GM21360 (cell line): ENCODE results near the gene ISYNA1.

Experiments
- ATAC-seq: cut with Tn5 transposase; IDR thresholded peaks from one replicate; pipeline ENCODE4 v1.9.1; 2021; ENCODE audit warnings: mild to moderate bottlenecking, moderate library complexity; ENCODE audit not compliant: unreplicated experiment

The ISYNA1 gene

DNA sequence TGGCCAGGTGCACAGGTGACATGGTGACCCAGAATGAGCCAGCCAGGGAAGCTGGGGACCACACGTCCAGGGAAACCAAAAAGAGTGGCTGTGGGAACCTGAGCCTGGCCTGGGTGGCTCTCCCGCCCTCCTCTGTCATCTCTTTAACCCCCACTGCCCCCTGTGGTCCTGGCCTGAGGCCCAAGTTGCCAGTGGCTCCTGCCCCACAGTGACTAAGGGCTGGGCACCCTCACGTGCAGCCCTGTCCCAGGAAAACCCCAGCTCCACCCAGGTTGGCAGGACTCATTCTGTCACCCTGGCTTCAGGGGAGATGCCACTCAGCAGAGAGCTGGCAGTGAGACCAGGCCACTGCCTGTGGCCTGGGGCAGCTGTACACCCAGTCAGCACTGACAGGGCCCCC lies 30.6 kb upstream of the ISYNA1 start:
- ATAC-seq = no peak

DNA sequence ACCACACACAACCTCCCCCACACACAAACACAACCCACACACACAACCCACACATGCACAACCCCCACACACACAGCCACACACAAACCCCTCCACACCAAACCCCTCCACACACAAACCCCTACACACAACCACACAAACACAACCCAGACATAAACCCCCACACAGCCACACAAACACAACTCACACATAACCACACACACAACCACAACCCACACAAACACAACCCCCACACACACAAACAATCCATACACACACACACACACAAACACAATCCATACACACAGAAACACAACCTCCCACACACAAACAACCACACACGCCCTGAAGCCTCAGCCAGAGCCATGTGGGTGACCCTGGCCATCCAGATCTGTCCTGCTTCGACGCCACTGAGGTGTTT lies 30.0 kb upstream of the ISYNA1 start:
- no peak for ATAC-seq

DNA sequence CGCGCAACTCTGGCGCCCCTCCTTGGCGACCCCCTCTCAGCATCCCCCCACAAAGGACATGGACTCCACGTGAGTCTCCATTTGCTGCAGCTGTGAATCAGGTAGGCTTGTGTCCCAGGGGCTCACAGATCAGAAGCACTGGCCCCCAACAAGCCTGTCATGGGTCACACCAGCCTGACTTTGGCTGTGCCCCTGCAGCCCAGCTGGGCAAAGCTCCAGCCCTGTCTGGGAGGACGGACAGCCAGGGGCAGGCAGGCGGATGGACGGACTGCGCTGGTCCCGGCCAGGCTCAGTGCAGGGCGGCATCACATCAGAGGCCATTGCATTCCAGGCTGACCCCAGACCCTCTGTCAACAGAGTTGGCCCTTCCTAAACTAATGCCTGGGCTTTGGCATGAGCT lies 28.4 kb upstream of the ISYNA1 start:
- ATAC-seq = no peak

DNA sequence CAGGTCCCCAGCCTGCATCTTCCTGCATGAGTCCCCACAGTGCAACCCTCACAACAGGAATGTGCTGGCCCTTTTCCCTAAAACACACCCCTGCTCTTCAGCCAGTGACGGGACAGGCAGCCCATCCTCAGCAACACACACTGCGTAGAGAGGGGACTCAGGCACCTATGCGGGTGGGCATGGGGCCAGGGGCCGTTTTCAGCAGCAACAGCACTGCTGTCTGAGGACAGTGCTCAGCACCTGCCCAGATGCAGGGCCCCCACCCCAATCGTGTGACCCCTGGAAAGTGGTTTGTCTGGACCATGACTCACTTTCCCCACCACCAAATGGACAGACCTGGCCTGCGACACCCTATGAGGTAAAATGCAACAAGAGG lies 28.0 kb upstream of the ISYNA1 start:
- ATAC-seq = no peak

DNA sequence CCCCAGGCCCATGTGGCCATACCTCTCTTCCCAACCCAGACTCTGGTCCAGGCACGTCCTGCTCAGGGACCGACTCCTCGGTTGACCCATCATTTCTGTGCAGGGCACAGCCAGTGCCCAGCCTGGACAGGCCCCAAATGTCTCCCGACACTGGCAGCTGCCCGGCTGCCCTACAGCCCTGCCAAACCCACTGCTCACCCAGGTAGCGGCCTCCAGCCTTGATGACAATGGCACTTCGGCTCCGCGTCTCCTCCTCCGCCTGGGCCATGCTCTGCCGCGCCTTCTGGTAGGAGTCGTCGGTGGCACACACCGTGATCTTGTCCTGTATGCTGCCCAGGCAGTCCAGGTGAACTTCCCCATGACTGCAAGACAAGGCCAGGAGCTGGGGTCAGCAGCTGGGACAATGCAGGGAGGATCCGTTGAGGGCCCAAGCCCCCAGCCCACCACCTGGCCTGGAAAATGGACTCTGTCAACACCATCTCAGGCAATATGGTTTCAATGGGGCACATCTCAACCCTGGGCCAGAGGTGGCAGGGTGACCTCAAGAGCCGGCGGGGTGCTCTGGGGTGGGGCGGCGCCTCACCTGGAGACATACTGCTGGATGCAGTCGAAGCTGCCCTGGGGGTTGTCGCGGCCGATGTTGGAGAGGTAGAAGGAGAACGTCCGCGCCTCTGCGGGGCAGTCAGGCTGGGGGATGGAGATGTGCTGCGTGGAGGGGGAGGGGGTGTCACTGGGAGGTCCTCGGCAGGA lies 27.5 kb upstream of the ISYNA1 start:
- ATAC-seq = no peak

DNA sequence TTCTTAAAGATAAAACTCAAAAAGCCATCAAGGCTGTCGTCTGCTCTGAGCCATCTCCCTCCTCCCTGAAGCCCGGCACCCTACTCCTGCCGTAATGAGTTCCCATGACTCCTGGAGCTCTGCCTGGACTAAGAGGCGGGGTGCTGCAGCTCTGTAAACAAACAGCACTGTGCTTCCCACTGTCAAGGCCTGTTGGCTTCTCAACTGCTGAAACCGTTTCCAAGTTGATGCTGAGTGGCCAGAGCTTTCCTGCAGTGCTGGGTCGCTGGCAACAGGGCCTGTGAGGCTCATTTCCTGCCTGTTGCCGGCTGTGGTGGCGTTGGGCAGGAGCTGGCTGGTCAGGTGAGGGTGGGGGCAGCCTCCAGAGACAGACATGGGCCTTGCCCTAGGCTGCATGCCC lies 26.7 kb upstream of the ISYNA1 start:
- ATAC-seq = no peak

DNA sequence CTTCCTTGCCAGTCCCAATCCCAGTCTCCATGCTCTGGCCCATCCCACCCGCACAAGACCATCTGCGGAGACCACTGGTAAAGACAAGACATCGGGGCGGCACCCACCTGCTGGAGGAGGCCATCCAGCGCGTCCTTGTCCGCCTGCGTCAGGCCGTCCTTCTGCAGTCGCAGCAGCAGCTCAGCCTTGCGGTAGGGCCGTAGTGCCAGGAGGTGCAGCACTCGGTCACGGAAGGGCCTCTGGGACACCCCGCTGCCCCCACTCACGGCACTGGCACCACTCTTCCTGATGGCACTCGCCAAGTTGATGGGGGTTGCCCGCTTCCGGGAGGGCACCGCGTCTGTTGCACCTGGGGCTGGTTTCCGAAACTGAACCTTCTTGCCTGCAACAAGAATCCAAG lies 23.5 kb upstream of the ISYNA1 start:
- ATAC-seq = no peak

DNA sequence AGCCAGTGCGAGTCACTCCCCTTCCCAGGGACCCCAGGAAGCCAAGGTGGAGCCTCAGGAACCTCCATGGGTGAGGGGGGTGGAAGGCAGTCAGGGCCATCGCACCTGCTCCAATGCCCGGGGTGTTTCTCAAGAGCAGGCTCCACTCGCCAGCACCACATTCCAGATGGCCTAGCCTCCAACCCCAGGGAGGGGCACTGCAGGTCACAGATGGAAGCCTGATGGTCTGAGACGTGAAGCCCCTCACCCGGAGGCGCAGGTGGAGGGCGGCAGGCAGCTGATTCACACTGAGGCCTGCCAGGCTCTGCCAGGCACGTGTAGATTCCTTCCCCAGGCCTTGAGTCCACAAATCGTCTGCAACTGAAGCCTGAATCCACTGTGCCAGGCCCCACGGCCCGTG lies 23.0 kb upstream of the ISYNA1 start:
- no peak for ATAC-seq

DNA sequence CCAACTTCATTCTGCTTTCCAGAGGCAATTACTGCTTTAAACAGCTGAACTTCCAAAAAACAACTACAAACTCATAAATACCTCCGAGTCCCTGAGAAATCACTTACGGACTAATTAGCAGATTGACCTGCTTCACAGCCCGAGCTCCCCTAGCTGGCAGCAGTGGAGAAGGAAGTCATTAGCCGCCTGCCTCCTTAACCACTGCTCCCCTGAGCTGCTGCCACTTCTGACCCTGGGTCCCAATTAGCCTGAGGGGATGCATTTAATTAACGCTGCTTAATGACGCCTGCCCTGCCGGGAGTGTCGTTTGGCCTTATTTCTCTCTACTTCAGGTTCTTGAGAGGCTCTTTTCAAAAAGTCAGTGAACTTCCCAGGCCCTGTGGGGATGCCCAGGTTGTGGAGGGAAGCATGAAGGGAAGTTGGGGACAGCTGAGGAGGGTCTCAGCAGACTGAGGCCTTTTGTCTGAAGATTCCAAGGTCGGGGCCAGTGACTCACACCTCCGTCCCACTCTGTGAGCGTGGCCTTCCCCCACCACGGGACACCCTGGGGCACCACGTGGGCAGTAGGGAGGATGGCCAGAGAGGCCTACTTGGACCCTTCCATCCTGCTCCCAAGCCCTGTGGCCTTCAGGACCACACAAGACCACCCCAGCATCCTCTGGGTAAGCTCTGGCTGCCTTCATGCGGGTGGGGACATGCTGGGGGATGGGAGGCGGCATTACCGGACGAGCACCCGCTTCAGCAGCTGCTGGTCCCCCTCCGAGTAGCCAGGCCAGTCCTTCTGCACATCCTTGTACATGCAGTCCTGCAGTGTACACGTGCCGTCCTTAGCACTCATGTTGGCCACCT lies 19.8 kb upstream of the ISYNA1 start:
- no peak for ATAC-seq

DNA sequence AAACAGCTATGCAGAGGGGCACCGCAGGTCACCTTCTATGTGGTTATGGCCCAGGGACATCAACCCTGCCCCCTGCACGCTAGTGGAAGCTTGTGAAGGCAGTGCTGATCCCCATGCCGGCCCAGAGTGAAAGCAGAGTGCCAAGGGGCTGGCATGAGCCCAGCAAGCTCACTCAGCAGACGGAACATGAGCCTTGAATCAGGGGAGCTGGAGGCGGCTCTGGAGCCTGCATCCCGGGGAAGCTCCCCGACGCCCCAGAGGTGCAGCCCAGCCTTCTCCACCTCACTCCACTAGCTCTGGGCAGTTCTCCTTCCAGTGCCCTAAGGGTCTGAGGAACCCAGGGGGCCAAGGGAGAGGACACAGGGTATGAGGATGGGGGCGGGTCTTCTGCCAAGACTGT lies 19.0 kb upstream of the ISYNA1 start:
- no peak for ATAC-seq

DNA sequence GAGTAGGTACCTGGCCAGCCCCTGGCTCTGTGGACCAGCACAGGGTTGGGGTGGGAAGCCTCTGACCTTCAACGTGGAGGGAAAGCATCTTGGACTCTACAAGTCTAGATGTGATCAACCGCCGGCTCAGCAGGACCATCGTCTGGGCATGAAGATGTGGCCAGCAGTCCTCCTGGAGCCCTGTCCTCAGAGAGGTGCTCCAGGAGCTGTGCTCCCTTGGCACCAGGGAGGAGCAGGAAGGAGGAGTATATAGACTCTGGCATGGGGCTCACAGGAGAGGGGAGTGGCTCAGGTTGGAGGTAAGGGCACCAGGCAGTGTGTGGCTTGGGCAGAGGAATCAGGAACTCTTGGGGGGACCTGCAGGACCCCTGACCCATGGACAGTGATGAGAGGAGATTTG lies 18.3 kb upstream of the ISYNA1 start:
- no peak for ATAC-seq

DNA sequence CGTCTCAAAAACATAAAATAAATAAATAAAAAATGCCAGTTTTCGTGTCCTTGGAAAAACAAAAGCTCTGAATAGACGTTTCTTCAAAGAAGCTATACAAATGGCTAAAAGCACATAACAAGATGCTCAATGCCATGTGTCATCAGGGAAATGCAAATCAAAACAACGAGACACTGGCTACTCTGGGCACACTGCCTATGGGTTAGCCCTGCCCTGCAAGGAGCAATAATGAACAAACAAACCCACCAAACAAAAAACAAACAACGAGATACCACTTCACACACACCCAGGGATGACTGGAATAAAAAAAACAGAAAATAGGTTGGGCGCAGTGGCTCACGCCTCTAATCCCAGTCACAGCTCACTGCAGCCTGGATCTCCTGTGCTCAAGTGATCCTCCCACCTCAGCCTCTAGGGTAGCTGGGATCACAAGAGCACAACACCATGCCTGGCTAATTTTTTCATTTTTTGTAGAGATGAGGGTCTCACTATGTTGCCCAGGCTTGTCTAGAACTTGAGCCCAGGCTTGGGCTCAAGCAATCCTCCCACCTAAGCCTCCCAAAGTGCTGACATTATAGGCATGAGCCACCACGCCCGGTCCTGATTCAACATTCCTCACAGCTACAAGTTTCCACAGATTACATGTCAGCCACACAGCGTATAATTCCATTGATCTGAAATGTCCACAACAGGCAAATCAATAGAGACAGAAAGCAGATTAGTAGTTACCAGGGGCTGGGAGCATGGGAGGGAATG lies 15.5 kb upstream of the ISYNA1 start:
- no peak for ATAC-seq

DNA sequence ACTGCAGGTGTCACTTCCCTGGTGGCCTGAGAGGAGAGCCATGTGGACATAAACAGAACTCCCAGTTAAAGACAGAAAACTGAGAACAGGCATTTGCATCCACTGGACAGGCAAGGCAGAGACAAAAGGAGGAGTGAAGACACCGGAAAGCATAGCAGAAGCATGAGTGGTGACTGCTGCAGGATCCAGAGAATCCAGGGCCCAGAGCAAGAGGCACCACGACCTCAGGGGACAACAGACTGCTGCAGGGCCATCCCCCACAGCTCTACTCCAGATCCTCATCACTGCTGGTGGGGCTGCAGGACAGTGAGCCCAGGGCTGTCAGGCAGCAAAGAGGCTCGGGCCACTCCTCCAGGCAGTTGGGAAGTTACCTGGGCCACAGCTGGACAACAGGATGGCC lies 14.5 kb upstream of the ISYNA1 start:
- ATAC-seq = no peak

DNA sequence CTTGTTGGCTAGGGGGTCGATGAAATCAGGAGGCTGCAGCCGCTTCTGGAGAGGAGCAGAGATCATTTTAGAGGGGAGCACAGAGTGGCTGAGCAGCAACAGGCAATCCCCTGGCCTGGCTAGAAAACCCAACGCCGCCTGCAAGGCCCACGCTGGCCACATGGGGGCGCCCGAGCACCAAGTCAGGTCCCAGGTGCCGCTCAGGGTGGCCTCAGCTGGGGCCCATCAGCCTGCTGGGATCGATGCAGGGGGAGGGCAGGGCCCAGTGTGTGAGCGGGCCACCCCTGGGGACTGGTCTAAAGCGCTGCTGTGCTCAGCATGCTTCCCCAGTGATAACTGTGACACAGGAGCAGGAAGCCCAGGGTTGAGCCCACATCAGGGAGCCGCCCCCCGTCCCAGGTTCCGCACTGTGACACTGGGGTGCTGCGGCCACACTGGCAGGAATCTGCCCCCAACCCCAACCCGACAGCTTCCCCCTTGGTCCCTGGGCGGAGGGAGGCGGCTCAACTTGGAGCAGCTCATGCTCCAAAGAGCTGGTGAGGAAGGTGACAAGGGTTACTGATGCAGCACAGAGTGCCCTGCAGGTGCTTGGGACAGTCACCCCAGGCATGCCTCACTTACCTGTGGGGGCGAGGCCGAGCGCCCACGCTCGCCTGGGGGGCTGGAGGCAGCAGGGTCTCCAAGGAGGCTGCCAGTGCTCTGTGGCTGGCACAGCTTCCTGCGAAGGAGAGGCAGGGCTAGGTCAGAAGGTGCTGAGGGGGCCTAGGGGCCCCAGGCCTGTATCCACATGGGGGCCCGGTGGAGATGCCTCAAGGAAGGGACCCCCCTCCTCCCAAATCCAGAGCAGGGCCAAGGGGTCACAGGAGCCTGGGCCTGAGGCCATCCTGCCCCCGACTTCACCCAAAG lies 13.3 kb upstream of the ISYNA1 start:
- ATAC-seq = no peak

DNA sequence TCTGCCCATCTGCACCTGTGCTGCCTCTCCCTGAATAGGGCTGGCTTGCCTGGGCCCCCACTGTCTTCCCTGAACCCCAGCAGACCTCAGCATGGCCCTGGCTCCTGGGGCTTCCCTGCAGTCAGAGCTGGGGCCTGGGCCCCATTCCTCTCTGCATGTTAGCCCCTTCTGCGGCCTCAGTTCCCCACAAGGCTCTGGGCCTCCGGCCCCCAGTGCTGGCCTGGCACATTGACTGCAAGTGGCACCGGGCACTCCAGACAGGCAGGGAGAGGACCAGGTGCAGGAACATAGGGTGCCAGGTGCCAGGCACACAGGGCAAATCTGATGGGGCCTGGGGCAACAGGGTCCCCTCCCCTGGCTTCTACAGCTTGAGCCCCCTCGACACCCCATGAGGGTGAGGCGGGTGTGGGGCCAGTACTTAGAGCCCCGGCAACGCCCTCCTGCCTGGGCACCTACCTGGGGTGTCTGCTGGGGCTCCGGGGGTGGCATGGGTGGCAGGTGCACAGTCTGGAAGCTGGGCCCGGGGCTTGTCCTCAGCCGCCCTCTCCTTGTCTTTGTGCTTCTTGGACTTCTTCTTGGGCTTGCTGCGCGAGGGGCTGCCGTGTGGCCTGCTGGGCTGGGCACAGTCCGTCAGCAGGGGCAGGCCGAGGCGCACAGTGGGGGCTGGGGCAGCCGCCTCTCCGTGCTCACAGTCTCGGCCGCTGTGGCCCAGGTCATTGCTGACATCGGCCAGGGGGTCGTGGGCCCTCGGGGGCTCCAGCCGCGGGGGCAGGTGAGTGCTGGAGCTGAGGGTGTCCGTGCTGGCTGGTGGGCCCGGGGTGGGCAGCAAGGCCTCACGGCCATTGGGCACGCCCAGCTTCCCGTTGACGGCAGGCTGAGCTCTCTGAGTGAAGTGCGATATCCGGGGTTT lies 12.3 kb upstream of the ISYNA1 start:
- no peak for ATAC-seq

DNA sequence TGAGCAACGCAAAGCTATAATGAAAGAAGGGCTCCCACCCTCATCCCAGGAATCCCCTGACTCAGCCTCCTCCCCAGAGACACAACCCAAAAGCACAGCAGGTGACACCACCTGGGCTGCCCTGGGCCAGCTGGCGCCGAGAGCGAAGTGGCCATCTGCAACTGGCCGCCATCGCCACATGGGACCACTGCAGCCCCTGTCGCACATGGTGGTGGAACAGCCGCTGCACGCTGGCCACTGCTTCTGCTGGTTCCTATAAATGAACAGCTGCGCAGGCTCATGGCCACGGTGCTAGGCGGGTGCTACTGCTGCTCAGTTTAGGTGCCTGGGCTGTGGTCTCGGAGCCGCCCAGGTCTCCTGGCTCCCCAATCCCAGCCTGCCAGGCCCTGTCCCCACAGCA lies 11.6 kb upstream of the ISYNA1 start:
- ATAC-seq = no peak

DNA sequence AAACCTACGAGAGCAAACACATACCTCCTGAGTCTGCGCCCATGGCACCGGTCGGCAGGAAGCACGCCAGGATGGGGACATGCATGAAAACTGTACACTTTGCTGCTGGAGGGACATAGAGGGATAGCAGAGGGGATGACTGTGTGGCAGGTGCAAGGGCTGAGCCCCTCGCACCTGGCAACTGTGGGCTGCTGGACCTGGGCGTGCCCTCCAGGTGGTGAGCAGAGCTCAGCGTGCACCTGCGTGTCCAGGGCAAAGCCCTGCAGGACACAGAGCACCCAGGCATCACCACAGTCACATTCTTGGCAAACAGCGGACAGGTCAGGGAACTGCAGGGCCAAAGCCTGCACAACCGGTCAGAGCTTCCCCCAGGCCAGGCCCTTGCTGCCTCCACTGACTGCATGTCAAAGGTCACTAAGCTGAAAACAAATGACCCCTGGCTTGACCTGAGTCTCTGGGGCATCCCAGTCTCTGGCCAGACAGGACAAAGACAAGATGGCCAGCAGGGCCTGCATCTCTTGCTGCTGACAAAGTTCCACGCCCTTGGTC lies 9.0 kb upstream of the ISYNA1 start:
- no peak for ATAC-seq

DNA sequence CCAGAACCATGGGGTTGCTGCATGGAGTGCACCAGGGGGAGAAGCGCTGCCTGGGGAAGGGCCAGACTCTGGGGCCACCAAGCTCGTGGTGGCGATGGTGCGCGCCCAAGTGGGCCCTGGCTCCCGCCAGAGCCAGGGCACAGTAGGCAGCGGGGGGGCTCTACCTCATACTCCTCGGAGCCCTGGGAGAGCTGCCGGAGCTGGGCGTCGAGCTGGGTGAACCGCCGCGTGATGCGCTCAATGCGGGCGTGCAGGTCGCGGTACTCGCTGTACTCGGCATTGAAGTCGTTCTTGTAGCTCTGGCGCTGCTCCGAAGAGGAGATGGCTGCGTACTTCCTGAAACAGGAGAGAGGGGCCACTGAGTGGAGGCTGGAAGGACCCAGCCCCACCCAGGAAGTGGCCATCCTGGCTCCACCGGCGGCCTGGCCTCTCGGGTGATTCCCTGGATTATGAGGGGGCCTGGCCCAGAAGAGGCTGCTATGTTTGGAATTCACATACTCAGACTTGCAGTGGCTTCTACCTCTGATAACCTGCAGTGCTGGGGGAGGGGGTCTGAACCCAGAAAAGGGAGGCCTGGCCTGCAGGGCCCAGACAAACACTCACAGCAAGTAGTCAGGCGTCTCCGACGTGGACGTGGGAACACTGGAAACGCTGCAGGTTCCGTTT lies 8.3 kb upstream of the ISYNA1 start:
- ATAC-seq = no peak
